ENCODE results near the gene NKAIN2.
"Not testable (repeated sequence)": the region's sequence is repeated elsewhere in the genome, so short reads cannot be mapped to it uniquely, and the experiment has no call there.

NKAIN2 gene

DNA sequence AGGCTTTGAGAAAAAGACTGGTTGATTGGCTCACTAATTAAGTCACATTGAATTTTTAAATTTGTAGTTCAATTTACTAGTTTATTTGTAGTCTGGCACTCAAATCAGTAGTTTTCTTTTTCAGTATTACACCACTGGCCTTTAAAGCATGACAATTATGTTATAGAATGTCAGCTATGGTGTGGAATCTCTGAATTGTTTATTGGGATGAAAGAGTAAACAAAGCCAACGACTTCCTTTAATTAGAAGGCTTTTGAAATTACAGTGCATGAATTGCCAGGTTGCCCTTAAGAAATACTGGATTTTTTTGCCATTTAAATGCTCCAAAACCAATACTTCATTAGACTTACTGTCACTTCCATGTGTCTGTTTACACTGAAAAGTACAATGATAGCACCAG, 731.6 kb downstream of the NKAIN2 start:
- no peak for DNase-seq

GRCh38 chr6:124535746-124536145, 732.1 kb downstream of the NKAIN2 start:
- no peak for DNase-seq

- DNase-seq: no peak
These were observed 732.6 kb downstream of the NKAIN2 start for GRCh38 chr6:124536157-124536841.

DNA sequence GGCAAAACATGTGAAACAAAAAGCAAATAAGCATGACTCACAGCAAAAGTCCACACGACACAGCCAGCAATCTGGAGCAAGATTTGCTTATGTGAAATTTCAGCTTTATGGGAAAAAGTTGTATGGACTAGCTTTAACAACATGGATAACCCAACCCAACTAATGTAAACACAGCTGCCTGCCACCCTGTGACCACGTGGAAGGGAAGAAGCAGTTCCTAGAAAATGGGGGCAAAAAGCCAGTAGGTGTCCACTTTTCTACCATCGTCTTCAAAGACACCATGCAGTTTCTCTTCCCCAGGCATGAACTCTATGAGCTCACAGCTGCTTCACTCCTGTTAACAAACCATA, 733.2 kb downstream of the NKAIN2 start:
- no peak for DNase-seq

DNA sequence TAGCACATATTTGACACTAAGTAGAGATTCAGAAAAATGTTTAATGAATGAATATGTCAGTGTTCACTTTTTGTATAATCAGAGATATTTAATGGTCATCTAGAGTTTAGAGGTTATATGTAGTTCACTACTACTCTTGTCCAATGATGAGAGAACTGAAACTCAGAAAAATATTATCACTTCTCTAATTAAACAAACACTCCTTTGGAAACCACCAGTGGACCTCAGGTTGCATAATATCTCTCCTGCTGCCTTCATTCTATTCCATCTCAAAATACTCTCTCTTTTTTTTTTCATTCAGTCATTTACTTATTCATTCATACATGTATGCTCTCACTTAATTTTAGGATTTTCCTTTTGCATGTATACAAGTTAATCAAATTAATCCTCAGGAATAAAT, 735.4 kb downstream of the NKAIN2 start:
- DNase-seq: no peak

- DNase-seq: no peak
These were observed 737.9 kb downstream of the NKAIN2 start for GRCh38 chr6:124541573-124541972.

GRCh38 chr6:124546601-124547000, 742.9 kb downstream of the NKAIN2 start:
- DNase-seq: no peak

- no peak for DNase-seq
These were observed 748.1 kb downstream of the NKAIN2 start for GRCh38 chr6:124551711-124552233.

GRCh38 chr6:124557873-124558272, 754.2 kb downstream of the NKAIN2 start:
- DNase-seq: no peak

DNA sequence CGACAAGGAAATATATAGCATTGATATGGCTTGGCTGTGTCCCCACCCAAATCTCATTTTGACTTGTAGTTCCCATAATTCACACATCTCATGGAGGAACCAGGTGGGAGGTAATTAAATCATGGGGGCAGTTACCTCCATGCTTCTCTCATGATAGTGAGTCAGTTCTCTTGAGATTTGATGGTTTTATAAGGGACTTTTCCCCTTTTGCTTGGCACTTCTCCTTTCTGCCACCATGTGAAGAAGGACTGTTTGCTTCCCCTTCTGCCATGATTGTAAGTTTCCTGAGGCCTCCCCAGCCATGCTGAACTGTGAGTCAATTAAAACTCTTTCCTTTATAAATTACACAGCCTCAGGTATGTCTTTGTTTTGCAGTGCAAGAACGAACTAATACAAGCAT, 756.4 kb downstream of the NKAIN2 start:
- DNase-seq: not testable (repeated sequence)

DNA sequence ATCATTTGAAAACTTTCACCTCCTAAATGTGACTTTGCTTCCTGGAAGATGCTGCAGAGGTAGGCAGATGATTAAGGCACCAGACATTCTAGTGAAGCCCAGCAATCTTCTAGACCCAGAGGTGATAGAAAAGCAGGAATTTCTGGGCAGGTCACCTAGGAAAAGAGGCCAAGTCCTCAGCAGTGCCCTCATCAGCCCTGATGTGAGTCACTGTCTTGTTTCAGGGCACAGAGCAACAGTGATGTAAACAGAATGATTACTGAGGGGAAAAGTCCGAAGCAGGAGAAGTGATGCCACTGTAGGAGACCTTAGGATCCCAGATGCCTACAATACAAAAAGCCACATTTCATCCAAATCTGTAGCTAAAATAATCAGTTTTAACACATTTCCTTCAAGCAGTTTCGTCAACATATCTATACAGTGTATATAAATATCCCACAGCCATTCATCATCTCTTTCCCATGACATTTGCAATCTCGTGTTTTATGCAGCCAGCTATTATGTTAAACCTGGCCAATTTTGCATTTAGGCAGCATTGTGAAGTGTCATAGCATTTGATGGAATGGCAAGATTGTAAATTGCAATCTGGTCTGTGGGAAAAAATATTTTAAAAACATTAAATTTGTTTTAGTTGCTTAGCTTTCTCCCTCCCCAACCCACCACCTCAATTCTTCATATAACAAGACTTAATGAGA, 757.4 kb downstream of the NKAIN2 start:
- DNase-seq: no peak

DNA sequence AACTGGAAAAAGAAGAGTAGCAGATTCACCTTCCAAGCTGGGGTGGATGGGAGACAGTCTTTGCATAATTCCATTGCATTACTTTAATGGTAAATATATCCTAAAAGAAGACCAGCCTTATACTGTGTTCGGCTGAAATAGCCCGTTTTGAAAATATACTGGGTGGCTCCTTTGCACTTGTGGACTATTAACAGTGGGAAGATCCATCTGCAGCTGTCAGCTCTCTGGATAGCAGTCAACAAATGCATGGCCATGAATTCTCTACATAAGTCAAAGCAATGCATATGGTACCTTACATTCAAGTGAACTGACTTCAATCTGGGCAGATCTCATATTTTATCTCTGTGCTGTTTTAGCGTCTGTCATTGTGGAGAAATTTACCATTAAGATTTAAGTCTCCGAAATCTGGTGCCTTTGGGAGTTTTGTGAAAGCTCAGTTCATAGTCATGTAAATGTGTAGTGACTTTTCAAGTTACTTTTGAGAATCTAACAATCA, 758.0 kb downstream of the NKAIN2 start:
- DNase-seq: no peak

DNA sequence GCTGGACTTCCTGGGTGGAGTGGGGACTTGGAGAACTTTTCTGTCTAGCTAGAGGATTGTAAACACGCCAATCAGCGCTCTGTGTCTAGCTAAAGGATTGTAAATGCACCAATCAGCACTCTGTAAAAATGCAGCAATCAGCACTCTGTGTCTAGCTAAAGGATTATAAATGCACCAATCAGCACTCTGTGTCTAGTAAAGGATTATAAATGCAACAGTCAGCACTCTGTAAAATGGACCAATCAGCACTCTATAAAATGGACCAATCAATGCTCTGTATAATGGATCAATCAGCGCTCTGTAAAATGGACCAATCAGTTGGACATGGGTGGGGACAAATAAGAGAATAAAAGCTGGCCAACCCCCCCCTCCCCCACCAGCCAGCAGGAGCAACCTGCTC, 760.5 kb downstream of the NKAIN2 start:
- not testable (repeated sequence) for DNase-seq

- DNase-seq: no peak
These were observed 763.7 kb downstream of the NKAIN2 start for GRCh38 chr6:124567401-124567800.

DNA sequence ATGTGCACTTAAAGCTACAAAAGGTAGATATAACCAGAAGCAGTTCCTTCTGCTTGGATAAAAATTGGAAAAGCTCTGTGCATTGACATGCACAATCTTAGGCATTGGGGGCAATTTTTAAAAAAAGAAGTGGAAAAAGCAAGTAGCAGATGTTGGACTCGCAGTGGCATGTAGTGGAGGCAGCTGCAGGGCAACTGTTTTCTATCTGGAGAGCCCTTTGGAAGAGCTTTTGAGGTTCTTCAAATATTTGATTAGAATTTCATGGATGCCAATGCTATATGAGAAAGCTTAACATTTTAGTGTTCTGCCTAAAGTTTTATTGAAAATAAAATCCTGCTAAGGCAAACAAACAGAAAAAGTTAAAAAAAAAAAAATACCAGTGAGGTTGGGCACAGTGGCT, 770.3 kb downstream of the NKAIN2 start:
- DNase-seq: no peak

DNA sequence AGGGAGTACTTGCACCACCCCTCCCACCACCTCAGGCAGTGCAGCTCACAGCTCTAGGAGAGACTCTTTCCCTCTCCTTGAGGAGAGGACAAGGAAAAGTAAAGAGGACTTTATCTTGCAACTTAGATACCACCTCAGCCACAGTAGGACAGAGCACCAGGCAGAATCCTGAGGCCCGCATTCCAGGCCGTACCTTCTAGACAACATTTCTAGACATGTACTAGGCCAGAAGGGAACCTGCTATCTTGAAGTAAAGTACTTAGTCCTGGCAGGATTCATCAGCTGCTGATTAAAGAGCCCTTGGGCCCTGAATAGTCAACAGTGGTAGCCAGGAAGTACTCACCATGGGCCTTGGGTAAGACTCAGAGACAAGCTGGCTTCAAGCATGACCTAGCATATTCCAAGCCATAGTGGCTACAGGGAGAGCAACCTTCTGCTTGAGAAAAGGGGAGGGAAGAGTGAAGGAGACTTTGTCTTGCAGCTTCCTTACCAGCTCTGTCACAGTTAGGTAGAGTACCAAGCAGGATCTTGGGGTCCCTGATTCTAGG, 774.1 kb downstream of the NKAIN2 start:
- no peak for DNase-seq

DNA sequence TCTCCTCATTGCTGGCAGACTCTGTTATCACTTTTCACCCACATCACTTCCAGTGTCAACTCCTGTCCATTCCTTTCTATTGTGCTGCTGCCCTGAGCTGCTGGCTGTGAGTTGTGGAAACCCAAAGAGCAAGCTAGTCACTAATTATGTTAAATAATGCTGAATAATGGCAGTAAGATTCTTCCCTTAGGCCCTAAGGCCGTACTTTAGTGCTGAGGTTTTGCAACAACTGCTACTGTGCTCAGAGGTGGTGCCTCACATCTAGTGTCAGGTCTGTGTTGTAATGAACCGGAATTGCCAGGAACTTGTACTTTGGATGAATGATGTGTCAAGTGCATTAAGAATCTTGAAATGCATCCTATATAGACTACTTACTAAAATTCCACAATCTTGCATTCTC, 786.3 kb downstream of the NKAIN2 start:
- no peak for DNase-seq

DNA sequence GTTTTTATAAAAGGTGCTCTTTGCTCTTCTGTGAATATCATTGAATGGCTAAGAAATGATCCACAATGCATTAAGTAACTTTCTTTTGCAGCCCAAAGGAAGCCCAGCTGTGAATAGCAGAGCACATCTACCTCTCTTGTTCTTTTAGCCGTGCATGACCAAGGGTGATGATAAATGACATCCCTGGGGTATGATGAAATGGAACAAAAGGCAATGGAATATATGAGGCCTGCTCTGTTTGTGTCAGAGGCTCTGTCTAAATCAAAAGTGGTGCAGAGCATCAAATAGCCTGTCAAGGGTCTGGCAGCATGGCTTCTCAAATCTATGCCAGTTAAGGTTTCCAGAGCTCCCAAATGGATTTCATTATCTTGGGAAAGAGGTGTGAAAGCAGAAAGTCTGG, 796.0 kb downstream of the NKAIN2 start:
- no peak for DNase-seq

- DNase-seq: no peak
These were observed 801.1 kb downstream of the NKAIN2 start for GRCh38 chr6:124604719-124605118.

DNA sequence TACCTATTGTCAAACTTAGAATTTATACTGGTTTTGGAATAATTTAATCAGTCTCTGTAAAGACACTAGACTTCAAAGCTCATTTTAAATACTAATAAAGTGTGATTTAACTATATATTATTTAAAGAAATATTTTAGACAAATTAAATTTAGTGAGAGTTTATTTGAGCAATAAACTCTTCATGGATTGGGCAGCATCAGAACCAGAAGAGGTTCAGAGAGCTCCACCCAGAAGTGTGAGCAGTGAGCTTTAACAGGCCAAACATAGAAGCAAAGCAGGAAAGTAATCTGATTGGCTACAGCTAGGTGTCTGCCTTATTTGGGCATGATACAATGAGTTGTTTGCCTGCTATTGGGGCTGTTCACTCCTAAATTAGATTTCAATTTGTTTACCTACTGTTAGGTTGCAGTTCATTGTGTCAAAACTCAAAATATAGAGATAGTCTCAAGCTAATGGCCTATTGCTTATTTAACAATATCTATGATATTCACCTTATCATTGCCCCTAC, 803.5 kb downstream of the NKAIN2 start:
- no peak for DNase-seq

DNA sequence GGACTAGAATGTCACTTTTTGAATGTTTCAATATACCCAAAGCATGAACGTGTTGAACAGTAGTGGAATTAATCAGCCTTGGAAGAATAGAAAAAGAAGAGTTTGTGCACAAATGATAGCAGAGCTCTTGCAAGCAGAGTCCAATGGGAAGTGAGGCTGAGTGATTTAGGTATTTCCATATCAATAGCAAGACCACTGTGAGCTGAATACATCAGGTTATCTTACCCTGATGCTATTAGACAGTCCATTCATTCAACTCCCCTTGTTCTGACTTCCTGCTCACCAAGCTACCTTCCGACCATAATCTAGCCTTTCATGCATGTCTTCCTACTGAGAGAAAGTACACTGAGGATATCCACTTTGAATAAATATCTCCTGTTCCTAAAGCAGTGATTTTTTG, 809.4 kb downstream of the NKAIN2 start:
- no peak for DNase-seq

DNA sequence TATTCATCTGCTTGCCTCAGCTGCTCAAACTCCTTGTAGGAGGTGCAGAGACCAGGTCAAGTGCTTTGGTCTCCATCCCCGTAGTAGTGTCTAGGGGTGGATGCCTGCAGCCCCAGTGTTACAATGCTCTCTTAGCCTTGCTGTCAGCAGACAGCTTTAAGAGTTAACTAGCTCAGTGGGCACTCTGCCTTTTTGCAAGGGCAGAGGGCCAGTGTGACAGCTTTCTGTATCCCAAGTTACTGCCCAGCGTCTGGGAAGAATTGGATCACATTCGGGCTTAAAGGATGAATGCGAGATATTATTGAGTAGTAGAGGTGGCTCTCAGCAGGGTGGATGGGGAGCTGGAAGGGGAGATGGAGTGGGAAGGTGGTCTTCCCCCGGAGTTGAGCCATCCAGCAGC, 818.7 kb downstream of the NKAIN2 start:
- no peak for DNase-seq

DNA sequence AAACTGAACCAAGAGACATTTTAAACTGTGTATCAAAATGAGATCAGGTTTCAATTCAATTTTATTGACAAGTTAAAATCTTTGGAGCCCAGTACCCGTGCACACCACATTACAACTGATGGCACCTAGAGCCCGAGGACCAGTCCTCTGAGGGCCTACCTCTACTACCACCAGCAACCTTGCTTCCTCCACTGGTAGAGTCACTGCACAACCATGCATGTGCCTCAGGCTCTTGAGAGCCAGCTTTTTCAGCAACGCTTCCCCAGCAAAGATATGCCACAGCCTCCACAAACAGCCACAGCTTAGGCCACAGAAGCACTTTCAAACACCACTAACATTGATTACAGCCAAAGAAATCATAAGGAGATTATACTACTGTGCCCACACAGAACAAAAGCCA, 830.0 kb downstream of the NKAIN2 start:
- DNase-seq: no peak

- no peak for DNase-seq
These were observed 836.8 kb downstream of the NKAIN2 start for GRCh38 chr6:124640432-124640831.

Data from activated CD4-positive, alpha-beta T cell treated with anti-CD3 and anti-CD28 coated beads, Interleukin-2, amount 50 U/mL, for 4 hours (primary cell).